Osteocyte (in vitro differentiated cells): ENCODE measurements around the gene OCIAD1. TPM values are rescaled to one million over a fixed set of nuclear protein-coding genes. Genes with fewer than 3 reads are reported as not detected.
A peak's percentile ranks its signal among the peaks of the same experiment; 100 is the strongest.

Source experiments
- DNase-seq: peaks from one replicate; pipeline ENCODE4 v3.0.0; 2021; ENCODE audit warnings: mixed read lengths; ENCODE audit not compliant: unreplicated experiment; ENCODE audit errors: extremely low spot score
- H3K27ac Mint-ChIP-seq: one replicate; pipeline ENCODE4 v1.8.0; 2021; ENCODE audit warnings: mild to moderate bottlenecking, mixed read lengths; ENCODE audit not compliant: unreplicated experiment
- H3K27me3 Mint-ChIP-seq: one replicate; pipeline ENCODE4 v1.8.0; 2021; ENCODE audit warnings: mixed read lengths; ENCODE audit not compliant: unreplicated experiment
- H3K36me3 Mint-ChIP-seq: one replicate; pipeline ENCODE4 v1.8.0; 2021; ENCODE audit warnings: mixed read lengths; ENCODE audit not compliant: unreplicated experiment
- H3K4me1 Mint-ChIP-seq: one replicate; pipeline ENCODE4 v1.8.0; 2021; ENCODE audit warnings: mixed read lengths; ENCODE audit not compliant: unreplicated experiment
- H3K4me3 Mint-ChIP-seq: one replicate; pipeline ENCODE4 v1.8.0; 2021; ENCODE audit warnings: mild to moderate bottlenecking, moderate library complexity, mixed read lengths; ENCODE audit not compliant: unreplicated experiment
- H3K9me3 Mint-ChIP-seq: one replicate; pipeline ENCODE4 v1.8.0; 2021; ENCODE audit warnings: mixed read lengths; ENCODE audit not compliant: unreplicated experiment
- CTCF ChIP-seq: fragments of 200-600 bp; sonication (generic); IDR thresholded peaks from 2 replicates; pipeline ENCODE4 v1.5.0; 2021; ENCODE audit warnings: antibody characterized with exemption, mild to moderate bottlenecking, moderate library complexity
- total RNA-seq: library from RNA; stranded (reverse); gene quantifications from 2 replicates; pipeline ENCODE4 v1.2.1, GENCODE V29; 2021

Gene OCIAD1
- total RNA-seq, 1 donor from 2014 or later: 165 TPM

- H3K4me1 Mint-ChIP-seq: peaks cover 28% of the 10 kb centered on the region
- no peak for TF ChIP-seq CTCF
- H3K9me3 Mint-ChIP-seq: no peaks in the 10 kb centered on the region
- H3K36me3 Mint-ChIP-seq: no peaks in the 10 kb centered on the region
- H3K27me3 Mint-ChIP-seq: no peaks in the 10 kb centered on the region
- no peak for DNase-seq
- peak within 1 kb of the TSS; percentile 76 for H3K4me3 Mint-ChIP-seq
- H3K27ac Mint-ChIP-seq: no peak within 1 kb of the TSS
These were observed 75.6 kb downstream of the OCIAD1 start, which contains the start of gene OCIAD2 for GRCh38 chr4:48906206-48907173. Gene OCIAD2, minus strand, starts transcription at chr4:48906774. Its CDS starts 2,225 bp downstream, at chr4:48904549.

- Mint-ChIP-seq H3K27ac (no peak overlapping the region), H3K9me3 (no peaks in the 10 kb centered on the region), H3K36me3 (no peaks in the 10 kb centered on the region), H3K27me3 (no peaks in the 10 kb centered on the region), H3K4me3 (no peak overlapping the region), H3K4me1 (peaks cover 28% of the 10 kb centered on the region)
- TF ChIP-seq CTCF: no peak
- DNase-seq: no peak
These were observed 77.0 kb downstream of the OCIAD1 start for GRCh38 chr4:48907706-48908477.

- H3K36me3 Mint-ChIP-seq: no peaks in the 10 kb centered on the region
- DNase-seq: no peak
- no peak overlapping the region for H3K27ac Mint-ChIP-seq
- TF ChIP-seq CTCF: no peak
- no peaks in the 10 kb centered on the region for H3K9me3 Mint-ChIP-seq
- peaks cover 28% of the 10 kb centered on the region for H3K4me1 Mint-ChIP-seq
- H3K27me3 Mint-ChIP-seq: no peaks in the 10 kb centered on the region
- no peak overlapping the region for H3K4me3 Mint-ChIP-seq
These were observed 77.8 kb downstream of the OCIAD1 start for GRCh38 chr4:48908687-48909086.

DNA sequence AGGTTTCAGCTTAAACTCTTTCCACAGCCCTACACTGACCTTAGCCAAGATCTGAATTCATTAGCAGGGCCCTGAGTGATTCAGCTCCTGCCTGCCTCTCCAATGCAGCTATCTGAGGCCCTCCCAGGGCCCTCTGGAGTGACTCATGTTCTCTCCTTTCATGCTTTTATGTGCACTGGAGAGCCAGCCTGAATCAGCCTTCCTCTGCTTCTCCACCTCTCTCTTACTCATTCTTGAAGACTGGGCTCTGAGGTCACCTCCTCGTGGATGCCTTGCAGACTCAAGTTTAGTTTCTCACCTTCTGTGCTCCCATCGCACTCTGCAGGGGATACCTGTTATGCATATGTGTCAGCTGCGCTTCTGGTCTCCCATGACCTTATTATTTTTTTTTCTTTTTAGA, 78.8 kb downstream of the OCIAD1 start:
- peaks cover 24% of the 10 kb centered on the region for H3K4me1 Mint-ChIP-seq
- no peaks in the 10 kb centered on the region for H3K36me3 Mint-ChIP-seq
- no peak overlapping the region for H3K27ac Mint-ChIP-seq

More for the DNA sequence above, 78.8 kb downstream of the OCIAD1 start:
- no peaks in the 10 kb centered on the region for H3K9me3 Mint-ChIP-seq
- TF ChIP-seq CTCF: no peak
- H3K27me3 Mint-ChIP-seq: no peaks in the 10 kb centered on the region
- H3K4me3 Mint-ChIP-seq: no peak overlapping the region
- DNase-seq: no peak
